HepG2 (cell line): ENCODE results near the gene NHERF2. TPM values are rescaled to one million over a fixed set of nuclear protein-coding genes. Genes with fewer than 3 reads are reported as not detected.

ENCODE experiments used
- ATAC-seq: fragments of 200-7000 bp; cut with Tn5 transposase; 3 replicates; pipeline ENCODE4 v1.9.1; 2020; ENCODE audit warnings: mild to moderate bottlenecking, moderate library complexity
- BruUV-seq: library from RNA; stranded (reverse); fragments of 400-500 nt; replicated peaks from 2 replicates; lab custom pipeline; 2021; lab: Mats Ljungman, UMichigan
- CTCF ChIA-PET: fragments of 300-600 bp; formaldehyde crosslinking; extraction: SDS; loops from one replicate; lab custom pipeline; 2021; ENCODE audit warnings: low total read pairs, inconsistent platforms, low intra/inter-chr PET ratio; lab: Yijun Ruan, JAX
- POLR2A ChIA-PET: fragments of 350-600 bp; sonication (Branson Sonifier 250); formaldehyde crosslinking; loops from one replicate; lab custom pipeline; 2020; ENCODE audit warnings: antibody characterized with exemption, inconsistent platforms; lab: Yijun Ruan, JAX
- DNase-seq: peaks from one replicate; pipeline ENCODE4 v3.0.0-alpha.2; 2015; ENCODE audit warnings: low spot score
- FAIRE-seq: peaks from 3 replicates; lab custom pipeline; 2011; peaks lifted over from hg19 to GRCh38; lab: Jason Lieb, UNC
- H2AFZ ChIP-seq: one replicate; pipeline ENCODE4 v1.6.1; 2011; ENCODE audit warnings: low read length, inconsistent platforms
- H3K27ac ChIP-seq: fragments of 300-600 bp; 3 replicates; pipeline ENCODE4 v1.8.0; 2011; ENCODE audit warnings: mixed run types, mild to moderate bottlenecking, mixed read lengths, low read length, inconsistent platforms; ENCODE audit not compliant: insufficient read depth; ENCODE audit errors: extremely low read length
- H3K27me3 ChIP-seq, 2 experiments: fragments of 200-600 bp in 1 of 2; 2 replicates in 1 of 2; 3 replicates in 1 of 2; pipeline versions ENCODE4 v1.6.0 to v1.8.0; 2011; ENCODE audit warnings: low read length in 2 of 2, mild to moderate bottlenecking in 2 of 2, moderate library complexity in 2 of 2, inconsistent platforms in 1 of 2; ENCODE audit not compliant: insufficient read depth in 2 of 2, control insufficient read depth in 1 of 2
- H3K36me3 ChIP-seq, 2 experiments: fragments of 200-600 bp in 1 of 2; replicated peaks in 1 of 2; 2 replicates in 1 of 2; 3 replicates in 1 of 2; pipeline versions ENCODE4 v1.5.1 to v1.8.0; 2011; ENCODE audit warnings: low read length in 2 of 2, inconsistent platforms in 1 of 2; ENCODE audit not compliant: insufficient read depth in 2 of 2, control insufficient read depth in 1 of 2
- H3K4me1 ChIP-seq: 2 replicates; pipeline ENCODE4 v1.5.1; 2012; ENCODE audit warnings: low read length, inconsistent platforms; ENCODE audit not compliant: insufficient read depth
- H3K4me2 ChIP-seq: 2 replicates; pipeline ENCODE4 v1.6.0; 2011; ENCODE audit warnings: low read depth, low read length, inconsistent platforms
- H3K4me3 ChIP-seq, 3 experiments: fragments of 200-600 bp in 1 of 3; sonication (generic), shearing (Covaris generic) in 1 of 3; replicated peaks in 1 of 3; 2 replicates each; pipeline ENCODE4 v1.5.1; 2011 to 2016; ENCODE audit warnings: low read length in 3 of 3, inconsistent platforms in 2 of 3, low read depth in 2 of 3, mild to moderate bottlenecking in 2 of 3, control low read depth in 1 of 3, mixed read lengths in 1 of 3; ENCODE audit not compliant: insufficient read depth in 1 of 3
- H3K79me2 ChIP-seq: one replicate; pipeline ENCODE4 v1.6.1; 2011; ENCODE audit warnings: low read length, inconsistent platforms; ENCODE audit not compliant: insufficient read depth
- H3K9ac ChIP-seq: 2 replicates; pipeline ENCODE4 v1.6.0; 2011; ENCODE audit warnings: mild to moderate bottlenecking, low read depth, low read length, inconsistent platforms; ENCODE audit not compliant: insufficient read depth
- H3K9me3 ChIP-seq: 2 replicates; pipeline ENCODE4 v1.5.1; 2012; ENCODE audit warnings: mild to moderate bottlenecking, low read length
- H4K20me1 ChIP-seq: 2 replicates; pipeline ENCODE4 v1.6.0; 2011; ENCODE audit warnings: inconsistent platforms, mild to moderate bottlenecking, low read length, moderate library complexity; ENCODE audit not compliant: insufficient read depth
- ARHGAP35 ChIP-seq: sonication (generic); formaldehyde crosslinking; IDR thresholded peaks from 2 replicates; pipeline ENCODE4 v1.9.0; 2022; ENCODE audit warnings: mild to moderate bottlenecking, inconsistent platforms, moderate library complexity, missing genetic modification reagents, borderline replicate concordance
- GZF1 ChIP-seq: sonication (generic); formaldehyde crosslinking; IDR thresholded peaks from 2 replicates; pipeline ENCODE4 v1.5.1; 2020; ENCODE audit warnings: mild to moderate bottlenecking, missing genetic modification reagents
- HNF4A ChIP-seq: sonication (generic); formaldehyde crosslinking; IDR thresholded peaks from 2 replicates; pipeline ENCODE4 v1.4.0; 2020; ENCODE audit warnings: missing genetic modification reagents
- NFIB ChIP-seq: sonication (generic); formaldehyde crosslinking; IDR thresholded peaks from 2 replicates; pipeline ENCODE4 v1.9.0; 2021; ENCODE audit warnings: missing genetic modification reagents, mild to moderate bottlenecking, borderline replicate concordance
- XBP1 ChIP-seq: sonication (generic); formaldehyde crosslinking; IDR thresholded peaks from 2 replicates; pipeline ENCODE4 v1.5.0; 2020; ENCODE audit warnings: missing genetic modification reagents
- ZNF3 ChIP-seq: IDR thresholded peaks from 2 replicates; pipeline ENCODE4 v1.7.0; 2017; ENCODE audit warnings: inconsistent platforms
- ZNF644 ChIP-seq: IDR thresholded peaks from 2 replicates; pipeline ENCODE4 v1.6.1; 2016; ENCODE audit warnings: low read depth
- ZNF713 ChIP-seq: sonication (generic); formaldehyde crosslinking; IDR thresholded peaks from 2 replicates; pipeline ENCODE4 v1.4.0; 2020; ENCODE audit warnings: mild to moderate bottlenecking, missing genetic modification reagents
- ZNF777 ChIP-seq: sonication (generic); formaldehyde crosslinking; IDR thresholded peaks from 2 replicates; pipeline ENCODE4 v1.4.0; 2020; ENCODE audit warnings: missing genetic modification reagents
- ZNF782 ChIP-seq: sonication (generic); formaldehyde crosslinking; IDR thresholded peaks from 2 replicates; pipeline ENCODE4 v1.4.0; 2020; ENCODE audit warnings: missing genetic modification reagents, mild to moderate bottlenecking, borderline replicate concordance
- WGBS: methylation state at CpG from one replicate; pipeline ENCODE4 v1.1.6; 2017; ENCODE audit warnings: low lambda C conversion rate; 5-methylcytosine and 5-hydroxymethylcytosine counted together
- in situ Hi-C: cut with HindIII; loops from 2 replicates; pipeline ENCODE4 v1.10.0; 2017; ENCODE audit warnings: low pct_unique_long_range_greater_than_20kb; ENCODE audit not compliant: extremely low pct_ligation_motif_present
- intact Hi-C: fragments of 100-400 bp; cut with micrococcal nuclease; formaldehyde crosslinking; loops from one replicate; pipeline ENCODE4 v1.10.0; 2022; ENCODE audit not compliant: unreplicated experiment
- polyA plus RNA-seq, 8 experiments: library from polyadenylated mRNA; depleted of rRNA in 3 of 8; stranded (reverse) in 7 of 8; unstranded in 1 of 8; fragments of >200 nt; fragmentation: Illumina TruSeq in 4 of 8; extraction: Trizol in 4 of 8; gene quantifications; 2 replicates each; pipeline versions ENCODE4 v1.2.1 to v1.2.3, GENCODE V29; 2011 to 2016; ENCODE audit warnings: low read depth in 4 of 8, missing spikeins in 1 of 8, mixed read lengths in 1 of 8; ENCODE audit not compliant: insufficient read depth in 1 of 8
- total RNA-seq, 5 experiments: library from RNA; depleted of rRNA; stranded (reverse); fragments of >200 nt; fragmentation: Illumina TruSeq; extraction: Trizol; gene quantifications; 2 replicates each; pipeline ENCODE4 v1.2.3, GENCODE V29; 2016; ENCODE audit warnings: low read depth in 1 of 5
- TF ChIP-seq, protein P1 (sequence below): sonication (generic); formaldehyde crosslinking; IDR thresholded peaks from 2 replicates; pipeline ENCODE4 v1.4.0; 2020; ENCODE audit warnings: missing genetic modification reagents, borderline replicate concordance
- TF ChIP-seq, protein P2 (sequence below): sonication (generic); formaldehyde crosslinking; conservative IDR thresholded peaks from 2 replicates; pipeline ENCODE4 v1.4.0; 2020; ENCODE audit warnings: missing genetic modification reagents
- TF ChIP-seq, protein P3 (sequence below): sonication (generic); formaldehyde crosslinking; IDR thresholded peaks from 2 replicates; pipeline ENCODE4 v1.4.0; 2020; ENCODE audit warnings: missing genetic modification reagents
- TF ChIP-seq, protein P4 (sequence below): sonication (generic); formaldehyde crosslinking; IDR thresholded peaks from 2 replicates; pipeline ENCODE4 v1.5.1; 2020; ENCODE audit warnings: mild to moderate bottlenecking, moderate library complexity, missing genetic modification reagents

NHERF2 gene
- total and polyA plus RNA-seq, 2 of the 13 experiments (the other 11 are each of a cell fraction or from before 2014, with no cell fraction given) = 23.7 to 39.3 TPM

DNA sequence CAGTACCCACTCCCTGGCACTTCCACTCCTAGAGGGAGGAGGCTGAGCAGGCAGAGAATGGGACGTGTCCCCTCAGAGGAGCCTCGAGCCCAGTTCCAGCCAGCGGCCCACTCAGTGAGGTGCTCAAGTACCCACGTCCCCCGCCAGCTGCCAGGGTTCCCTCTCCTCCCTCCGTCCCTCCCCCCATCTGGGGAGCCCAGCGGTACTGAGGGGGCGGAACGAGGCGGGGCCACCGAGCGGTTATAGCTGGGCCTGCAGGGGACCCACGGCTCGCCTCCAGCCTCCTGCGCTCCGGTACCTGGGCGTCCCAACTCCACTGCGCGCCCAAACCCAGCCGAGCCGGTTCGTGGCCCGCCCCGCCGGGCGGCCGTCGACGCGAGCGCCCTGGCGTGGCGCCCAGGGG, 7.2 kb upstream of the NHERF2 start, which contains the start of gene NPW (continued):
- TF ChIP-seq, protein P1, sequence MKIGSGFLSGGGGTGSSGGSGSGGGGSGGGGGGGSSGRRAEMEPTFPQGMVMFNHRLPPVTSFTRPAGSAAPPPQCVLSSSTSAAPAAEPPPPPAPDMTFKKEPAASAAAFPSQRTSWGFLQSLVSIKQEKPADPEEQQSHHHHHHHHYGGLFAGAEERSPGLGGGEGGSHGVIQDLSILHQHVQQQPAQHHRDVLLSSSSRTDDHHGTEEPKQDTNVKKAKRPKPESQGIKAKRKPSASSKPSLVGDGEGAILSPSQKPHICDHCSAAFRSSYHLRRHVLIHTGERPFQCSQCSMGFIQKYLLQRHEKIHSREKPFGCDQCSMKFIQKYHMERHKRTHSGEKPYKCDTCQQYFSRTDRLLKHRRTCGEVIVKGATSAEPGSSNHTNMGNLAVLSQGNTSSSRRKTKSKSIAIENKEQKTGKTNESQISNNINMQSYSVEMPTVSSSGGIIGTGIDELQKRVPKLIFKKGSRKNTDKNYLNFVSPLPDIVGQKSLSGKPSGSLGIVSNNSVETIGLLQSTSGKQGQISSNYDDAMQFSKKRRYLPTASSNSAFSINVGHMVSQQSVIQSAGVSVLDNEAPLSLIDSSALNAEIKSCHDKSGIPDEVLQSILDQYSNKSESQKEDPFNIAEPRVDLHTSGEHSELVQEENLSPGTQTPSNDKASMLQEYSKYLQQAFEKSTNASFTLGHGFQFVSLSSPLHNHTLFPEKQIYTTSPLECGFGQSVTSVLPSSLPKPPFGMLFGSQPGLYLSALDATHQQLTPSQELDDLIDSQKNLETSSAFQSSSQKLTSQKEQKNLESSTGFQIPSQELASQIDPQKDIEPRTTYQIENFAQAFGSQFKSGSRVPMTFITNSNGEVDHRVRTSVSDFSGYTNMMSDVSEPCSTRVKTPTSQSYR = peak; percentile 63; the same call in 1 of the 2 replicates
- TF ChIP-seq, protein P2, sequence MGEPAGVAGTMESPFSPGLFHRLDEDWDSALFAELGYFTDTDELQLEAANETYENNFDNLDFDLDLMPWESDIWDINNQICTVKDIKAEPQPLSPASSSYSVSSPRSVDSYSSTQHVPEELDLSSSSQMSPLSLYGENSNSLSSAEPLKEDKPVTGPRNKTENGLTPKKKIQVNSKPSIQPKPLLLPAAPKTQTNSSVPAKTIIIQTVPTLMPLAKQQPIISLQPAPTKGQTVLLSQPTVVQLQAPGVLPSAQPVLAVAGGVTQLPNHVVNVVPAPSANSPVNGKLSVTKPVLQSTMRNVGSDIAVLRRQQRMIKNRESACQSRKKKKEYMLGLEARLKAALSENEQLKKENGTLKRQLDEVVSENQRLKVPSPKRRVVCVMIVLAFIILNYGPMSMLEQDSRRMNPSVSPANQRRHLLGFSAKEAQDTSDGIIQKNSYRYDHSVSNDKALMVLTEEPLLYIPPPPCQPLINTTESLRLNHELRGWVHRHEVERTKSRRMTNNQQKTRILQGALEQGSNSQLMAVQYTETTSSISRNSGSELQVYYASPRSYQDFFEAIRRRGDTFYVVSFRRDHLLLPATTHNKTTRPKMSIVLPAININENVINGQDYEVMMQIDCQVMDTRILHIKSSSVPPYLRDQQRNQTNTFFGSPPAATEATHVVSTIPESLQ (CRISPR knock-in tag) = no peak

DNA sequence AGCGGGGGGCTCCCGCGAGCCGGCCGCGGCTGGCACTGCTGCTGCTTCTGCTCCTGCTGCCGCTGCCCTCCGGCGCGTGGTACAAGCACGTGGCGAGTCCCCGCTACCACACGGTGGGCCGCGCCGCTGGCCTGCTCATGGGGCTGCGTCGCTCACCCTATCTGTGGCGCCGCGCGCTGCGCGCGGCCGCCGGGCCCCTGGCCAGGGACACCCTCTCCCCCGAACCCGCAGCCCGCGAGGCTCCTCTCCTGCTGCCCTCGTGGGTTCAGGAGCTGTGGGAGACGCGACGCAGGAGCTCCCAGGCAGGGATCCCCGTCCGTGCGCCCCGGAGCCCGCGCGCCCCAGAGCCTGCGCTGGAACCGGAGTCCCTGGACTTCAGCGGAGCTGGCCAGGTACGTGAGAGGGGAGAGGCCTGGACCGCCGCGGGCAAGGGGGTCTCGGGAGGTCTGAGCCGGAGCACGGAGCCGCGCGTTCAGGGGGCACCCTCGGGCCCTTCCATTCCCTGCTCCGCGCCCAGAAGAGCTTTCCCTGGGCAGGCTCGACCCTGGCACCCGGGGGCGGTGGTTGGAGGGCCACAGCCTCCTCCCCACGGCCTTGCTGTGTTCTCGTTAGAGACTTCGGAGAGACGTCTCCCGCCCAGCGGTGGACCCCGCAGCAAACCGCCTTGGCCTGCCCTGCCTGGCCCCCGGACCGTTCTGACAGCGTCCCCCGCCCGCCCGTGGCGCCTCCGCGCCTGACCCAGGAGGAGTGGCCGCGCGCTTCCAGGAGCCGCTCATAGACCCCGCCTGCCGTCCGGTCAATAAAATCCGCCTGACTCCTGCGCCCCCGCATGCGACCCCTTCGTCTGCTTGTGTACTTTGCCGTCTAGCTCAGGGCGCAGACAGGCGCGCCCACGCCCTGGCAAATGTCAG, 6.5 kb upstream of the NHERF2 start:
- DNase-seq (no peak), ATAC-seq (no peak), FAIRE-seq (no peak)
- no TSS peak for BruUV-seq
- H3K36me3 ChIP-seq = no peaks in the 10 kb centered on the region
- POLR2A ChIA-PET = interaction anchor here (0.8 to 1.2 kb wide), 4 partner anchors 11 to 135 kb away, joined by 3 to 6 read pairs (median 4); partner anchors contain the start of gene TRAF7
- peak overlapping the region; percentile 68 for H3K4me2 ChIP-seq
- CTCF ChIA-PET = no interaction called here
- no peak overlapping the region for H3K27ac ChIP-seq
- WGBS = under 1% methylated on average over 17 of the region's 96 CpGs
- no peak overlapping the region for H2AFZ ChIP-seq
- in situ Hi-C loops (loop anchor here (5.0 kb wide), 3 partner anchors 37 to 127 kb away; partner anchors contain the start of gene RAB26), intact Hi-C loops (no loop called here)
- peaks cover 64% of the 10 kb centered on the region for H3K4me1 ChIP-seq
- peaks cover 3 to 20% of the 10 kb centered on the region in 2 experiments; a peak in 3 of 5 replicates for H3K27me3 ChIP-seq
- H3K4me3 ChIP-seq = peak overlapping the region; percentile 26 to 65 (median 35); a peak in 4 of 6 replicates
- H3K9me3 ChIP-seq = no peaks in the 10 kb centered on the region
- H4K20me1 ChIP-seq = no peaks in the 10 kb centered on the region
- H3K79me2 ChIP-seq = no peaks in the 10 kb centered on the region
- H3K9ac ChIP-seq = 0 out of 2 replicates have a peak overlapping the region, but pooled peaks have one; percentile 3
- no peak for TF ChIP-seq ZNF3
- TF ChIP-seq XBP1 (CRISPR knock-in tag) = no peak
- peak; percentile 79 for TF ChIP-seq ZNF777
- TF ChIP-seq, protein P3, sequence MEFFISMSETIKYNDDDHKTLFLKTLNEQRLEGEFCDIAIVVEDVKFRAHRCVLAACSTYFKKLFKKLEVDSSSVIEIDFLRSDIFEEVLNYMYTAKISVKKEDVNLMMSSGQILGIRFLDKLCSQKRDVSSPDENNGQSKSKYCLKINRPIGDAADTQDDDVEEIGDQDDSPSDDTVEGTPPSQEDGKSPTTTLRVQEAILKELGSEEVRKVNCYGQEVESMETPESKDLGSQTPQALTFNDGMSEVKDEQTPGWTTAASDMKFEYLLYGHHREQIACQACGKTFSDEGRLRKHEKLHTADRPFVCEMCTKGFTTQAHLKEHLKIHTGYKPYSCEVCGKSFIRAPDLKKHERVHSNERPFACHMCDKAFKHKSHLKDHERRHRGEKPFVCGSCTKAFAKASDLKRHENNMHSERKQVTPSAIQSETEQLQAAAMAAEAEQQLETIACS (CRISPR knock-in tag) = no peak
- TF ChIP-seq ZNF782 (CRISPR knock-in tag) = no peak
- no peak for TF ChIP-seq NFIB (CRISPR knock-in tag)
- no peak for TF ChIP-seq ZNF713 (CRISPR knock-in tag)
- TF ChIP-seq ZNF644 (CRISPR knock-in tag) = no peak
- no peak for TF ChIP-seq ARHGAP35
- TF ChIP-seq GZF1 (CRISPR knock-in tag) = no peak
- TF ChIP-seq, protein P4, sequence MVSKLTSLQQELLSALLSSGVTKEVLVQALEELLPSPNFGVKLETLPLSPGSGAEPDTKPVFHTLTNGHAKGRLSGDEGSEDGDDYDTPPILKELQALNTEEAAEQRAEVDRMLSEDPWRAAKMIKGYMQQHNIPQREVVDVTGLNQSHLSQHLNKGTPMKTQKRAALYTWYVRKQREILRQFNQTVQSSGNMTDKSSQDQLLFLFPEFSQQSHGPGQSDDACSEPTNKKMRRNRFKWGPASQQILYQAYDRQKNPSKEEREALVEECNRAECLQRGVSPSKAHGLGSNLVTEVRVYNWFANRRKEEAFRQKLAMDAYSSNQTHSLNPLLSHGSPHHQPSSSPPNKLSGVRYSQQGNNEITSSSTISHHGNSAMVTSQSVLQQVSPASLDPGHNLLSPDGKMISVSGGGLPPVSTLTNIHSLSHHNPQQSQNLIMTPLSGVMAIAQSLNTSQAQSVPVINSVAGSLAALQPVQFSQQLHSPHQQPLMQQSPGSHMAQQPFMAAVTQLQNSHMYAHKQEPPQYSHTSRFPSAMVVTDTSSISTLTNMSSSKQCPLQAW (CRISPR knock-in tag) = no peak
- TF ChIP-seq HNF4A = no peak
